HFF-Myc (cell line): ENCODE data around the gene AKR1C2.
"Not testable (repeated sequence)": the region's sequence is repeated elsewhere in the genome, so short reads cannot be mapped to it uniquely, and the experiment has no call there.

Experiments used
- DNase-seq: peaks from one replicate; pipeline ENCODE4 v3.0.0-alpha.2; 2011; ENCODE audit warnings: low read depth; ENCODE audit errors: extremely low read depth
- H3K4me3 ChIP-seq: replicated peaks from 2 replicates; pipeline ENCODE4 v1.5.1; 2011; ENCODE audit warnings: low read depth, mild to moderate bottlenecking, control low read depth, low read length
- TF ChIP-seq, protein P1 (sequence below): IDR thresholded peaks from 2 replicates; pipeline ENCODE4 v1.5.1; 2012; ENCODE audit warnings: mild to moderate bottlenecking, low read depth, low read length, control low read depth; ENCODE audit errors: missing control alignments

Gene AKR1C2

DNA sequence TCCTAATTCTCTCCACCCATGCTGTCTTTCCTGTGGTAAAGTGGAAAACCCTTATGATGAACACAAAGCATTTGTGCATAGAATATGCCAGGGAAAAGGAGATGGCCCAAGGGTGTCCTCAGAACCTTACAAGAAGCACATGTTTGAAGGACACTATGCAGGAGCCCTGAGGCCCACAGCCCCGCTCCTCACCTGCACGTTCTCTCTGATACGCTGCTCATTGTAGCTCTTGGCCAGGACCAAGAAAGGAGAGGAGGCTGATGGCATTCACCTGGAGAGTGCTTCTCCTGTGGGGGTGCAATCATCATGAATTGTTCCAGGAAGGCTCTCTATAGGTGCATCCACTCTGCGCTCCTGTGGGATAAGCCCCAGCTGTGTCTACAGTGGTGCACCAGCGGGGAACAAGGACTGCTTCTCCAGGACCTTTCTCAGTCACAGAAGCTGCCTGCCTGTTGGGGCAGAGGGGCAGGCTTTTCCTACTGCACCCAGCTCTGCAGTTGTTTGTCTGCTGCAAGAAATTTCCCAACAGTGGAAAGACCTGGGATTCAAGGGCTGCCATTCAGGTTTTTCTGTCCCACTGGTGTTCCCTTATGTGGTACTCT is 19.9 kb downstream of the AKR1C2 start:
- TF ChIP-seq, protein P1, sequence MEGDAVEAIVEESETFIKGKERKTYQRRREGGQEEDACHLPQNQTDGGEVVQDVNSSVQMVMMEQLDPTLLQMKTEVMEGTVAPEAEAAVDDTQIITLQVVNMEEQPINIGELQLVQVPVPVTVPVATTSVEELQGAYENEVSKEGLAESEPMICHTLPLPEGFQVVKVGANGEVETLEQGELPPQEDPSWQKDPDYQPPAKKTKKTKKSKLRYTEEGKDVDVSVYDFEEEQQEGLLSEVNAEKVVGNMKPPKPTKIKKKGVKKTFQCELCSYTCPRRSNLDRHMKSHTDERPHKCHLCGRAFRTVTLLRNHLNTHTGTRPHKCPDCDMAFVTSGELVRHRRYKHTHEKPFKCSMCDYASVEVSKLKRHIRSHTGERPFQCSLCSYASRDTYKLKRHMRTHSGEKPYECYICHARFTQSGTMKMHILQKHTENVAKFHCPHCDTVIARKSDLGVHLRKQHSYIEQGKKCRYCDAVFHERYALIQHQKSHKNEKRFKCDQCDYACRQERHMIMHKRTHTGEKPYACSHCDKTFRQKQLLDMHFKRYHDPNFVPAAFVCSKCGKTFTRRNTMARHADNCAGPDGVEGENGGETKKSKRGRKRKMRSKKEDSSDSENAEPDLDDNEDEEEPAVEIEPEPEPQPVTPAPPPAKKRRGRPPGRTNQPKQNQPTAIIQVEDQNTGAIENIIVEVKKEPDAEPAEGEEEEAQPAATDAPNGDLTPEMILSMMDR = no peak
- DNase-seq = no peak
- H3K4me3 ChIP-seq = no peak overlapping the region

DNA sequence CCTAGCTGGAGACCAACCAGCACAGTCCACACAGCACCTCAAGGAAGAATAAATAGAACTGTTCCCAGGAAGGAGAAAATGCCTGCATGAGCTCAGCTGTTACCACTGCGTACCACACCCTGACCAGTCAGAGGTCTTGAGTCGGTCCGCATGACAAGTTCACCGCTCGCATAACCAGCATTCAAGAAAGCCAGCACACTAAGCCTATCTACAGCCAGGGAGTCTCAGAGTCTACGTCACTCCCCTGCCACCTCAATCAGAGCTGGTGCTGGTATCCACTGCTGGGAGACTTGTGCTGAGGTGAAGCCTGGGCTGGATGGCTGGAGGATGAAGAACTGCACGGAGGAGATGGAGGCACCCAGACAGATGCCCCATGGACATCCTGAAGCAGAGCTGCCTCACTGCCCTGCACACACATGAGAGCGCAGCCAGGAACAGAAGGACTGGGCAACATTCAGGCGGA is 20.9 kb downstream of the AKR1C2 start:
- TF ChIP-seq, protein P1 = no peak
- no peak for DNase-seq
- no peak overlapping the region for H3K4me3 ChIP-seq

DNA sequence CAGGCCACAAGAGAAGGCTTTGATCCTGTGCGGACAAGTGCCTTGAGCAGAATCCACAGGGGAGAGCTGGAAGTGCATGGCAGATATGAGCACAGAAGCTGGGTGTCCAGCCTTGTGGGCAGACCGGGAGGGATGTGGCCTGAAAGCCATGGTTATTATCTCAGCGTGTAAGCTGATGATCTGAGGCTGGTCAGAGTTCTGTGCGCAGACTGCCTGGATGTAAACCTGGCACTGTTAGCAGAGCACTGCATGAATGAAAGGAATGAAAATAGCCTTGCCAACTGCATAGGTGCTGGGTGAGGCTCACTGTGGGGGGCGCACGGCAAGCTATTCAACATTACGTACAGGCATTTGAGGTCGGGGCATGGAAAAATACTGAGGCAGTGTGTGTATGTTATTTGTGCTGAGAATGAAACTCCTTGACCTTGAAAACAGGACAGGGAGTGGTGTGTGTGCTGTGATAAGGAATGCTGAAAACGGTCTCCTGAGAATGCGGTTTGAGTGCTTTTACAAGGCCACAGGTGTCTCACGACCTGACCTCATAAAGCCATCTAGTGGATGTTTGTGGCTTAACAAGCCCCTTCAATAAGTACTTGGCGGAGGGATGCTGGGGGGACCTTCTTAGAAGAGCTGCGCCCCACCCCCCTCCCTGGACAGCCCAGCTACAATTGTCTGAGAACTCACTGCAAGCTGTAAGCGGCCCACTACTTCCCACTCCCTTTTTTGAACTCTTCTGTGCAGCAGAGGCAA is 21.8 kb downstream of the AKR1C2 start:
- H3K4me3 ChIP-seq = no peak overlapping the region
- TF ChIP-seq, protein P1 = peak; percentile 33
- no peak for DNase-seq

DNA sequence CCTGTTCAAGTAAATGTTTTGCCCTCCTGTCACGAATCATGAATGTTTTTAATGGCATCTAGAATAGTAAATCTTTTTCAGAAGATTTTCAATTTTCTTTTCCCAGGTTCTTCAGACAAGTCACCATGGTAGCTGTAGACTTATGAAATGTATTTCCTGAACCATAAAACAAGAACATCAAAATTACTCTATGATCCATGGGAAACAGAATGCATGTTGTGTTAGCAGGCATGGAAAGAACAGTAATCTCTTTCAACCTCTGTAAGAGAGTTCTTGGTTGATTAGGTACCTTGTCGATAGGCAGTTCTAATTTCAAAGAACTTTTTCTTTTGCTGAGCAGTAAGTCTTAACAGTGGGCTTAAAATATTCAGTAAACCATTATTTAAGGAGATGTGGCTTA is 22.9 kb downstream of the AKR1C2 start:
- no peak for DNase-seq
- H3K4me3 ChIP-seq = no peak overlapping the region
- TF ChIP-seq, protein P1 = no peak

DNA sequence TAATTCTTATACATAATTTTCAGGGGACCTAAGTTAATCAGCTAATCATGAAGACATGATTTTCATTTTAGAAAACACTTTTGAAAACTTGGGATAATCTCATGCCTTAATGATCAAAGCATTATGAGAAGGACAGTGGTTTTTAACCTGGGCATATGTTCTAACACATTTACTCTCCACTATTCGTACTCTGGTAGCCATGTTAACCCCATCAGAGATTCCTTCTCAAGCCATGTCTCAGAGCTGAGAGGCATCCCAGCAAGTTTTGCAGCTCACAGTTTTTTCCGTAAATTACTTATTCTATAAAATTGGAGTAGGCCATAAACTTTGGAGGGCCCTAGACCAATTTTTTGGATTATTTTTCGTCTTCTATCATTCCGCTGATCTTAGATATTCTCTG is 24.8 kb downstream of the AKR1C2 start:
- TF ChIP-seq, protein P1 = no peak
- DNase-seq = no peak
- H3K4me3 ChIP-seq = no peak overlapping the region

DNA sequence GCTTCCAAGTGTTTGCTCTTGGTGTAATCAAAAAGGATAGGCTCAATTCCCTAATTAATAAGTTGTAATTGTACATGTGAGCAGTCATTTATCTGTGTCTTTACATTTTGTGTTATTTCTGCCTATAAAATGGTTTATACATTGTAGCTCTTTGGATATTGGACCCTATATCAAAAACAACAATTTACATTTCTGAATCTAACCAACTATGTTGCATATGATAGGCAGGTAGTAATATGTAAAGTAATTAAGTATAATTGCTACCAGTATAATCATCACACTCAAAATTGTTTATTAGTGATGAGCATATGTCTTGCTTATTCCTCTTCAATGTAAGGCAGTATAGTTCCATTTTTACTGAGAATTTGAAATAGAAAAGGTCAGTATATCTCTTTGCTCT is 26.6 kb downstream of the AKR1C2 start:
- TF ChIP-seq, protein P1 = no peak
- no peak overlapping the region for H3K4me3 ChIP-seq
- no peak for DNase-seq

DNA sequence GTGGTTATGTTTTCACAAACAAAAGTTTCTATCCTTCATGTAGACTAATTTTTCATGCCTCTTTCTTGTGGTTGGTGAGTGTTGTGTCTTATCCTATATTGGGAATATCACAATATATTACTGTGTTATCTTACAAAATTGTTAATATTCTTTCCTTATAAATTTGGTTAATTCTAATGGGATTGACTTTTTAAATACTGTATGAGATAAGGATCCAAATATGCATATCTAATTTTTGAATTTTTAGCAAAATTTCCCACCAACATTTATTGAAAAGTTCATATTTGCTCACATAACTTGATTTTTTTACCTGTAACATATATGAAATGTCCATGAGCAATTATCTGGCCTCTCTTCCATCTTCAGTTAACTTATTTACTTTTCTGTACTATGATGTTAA is 29.3 kb downstream of the AKR1C2 start:
- not testable (repeated sequence) for H3K4me3 ChIP-seq, DNase-seq

DNA sequence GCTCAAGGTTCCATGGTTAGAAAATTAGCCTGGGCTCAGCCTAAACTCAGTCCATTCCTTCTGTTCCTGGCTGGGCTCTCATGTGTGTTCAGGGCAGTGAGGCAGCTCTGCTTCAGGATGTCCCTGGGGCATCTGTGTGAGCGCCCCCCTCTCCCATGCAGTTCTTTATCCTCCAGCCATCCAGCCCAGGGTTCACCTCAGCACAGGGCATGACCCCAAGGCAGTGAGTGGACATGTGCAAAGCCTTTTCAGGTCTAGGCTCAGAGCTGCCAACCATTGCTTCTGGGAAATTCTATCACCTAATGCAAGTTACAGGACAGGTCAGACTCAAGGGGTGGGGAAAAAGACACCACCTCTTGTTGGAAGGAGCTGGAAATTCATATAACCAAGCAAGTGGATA is 30.4 kb downstream of the AKR1C2 start:
- not testable (repeated sequence) for DNase-seq, H3K4me3 ChIP-seq

DNA sequence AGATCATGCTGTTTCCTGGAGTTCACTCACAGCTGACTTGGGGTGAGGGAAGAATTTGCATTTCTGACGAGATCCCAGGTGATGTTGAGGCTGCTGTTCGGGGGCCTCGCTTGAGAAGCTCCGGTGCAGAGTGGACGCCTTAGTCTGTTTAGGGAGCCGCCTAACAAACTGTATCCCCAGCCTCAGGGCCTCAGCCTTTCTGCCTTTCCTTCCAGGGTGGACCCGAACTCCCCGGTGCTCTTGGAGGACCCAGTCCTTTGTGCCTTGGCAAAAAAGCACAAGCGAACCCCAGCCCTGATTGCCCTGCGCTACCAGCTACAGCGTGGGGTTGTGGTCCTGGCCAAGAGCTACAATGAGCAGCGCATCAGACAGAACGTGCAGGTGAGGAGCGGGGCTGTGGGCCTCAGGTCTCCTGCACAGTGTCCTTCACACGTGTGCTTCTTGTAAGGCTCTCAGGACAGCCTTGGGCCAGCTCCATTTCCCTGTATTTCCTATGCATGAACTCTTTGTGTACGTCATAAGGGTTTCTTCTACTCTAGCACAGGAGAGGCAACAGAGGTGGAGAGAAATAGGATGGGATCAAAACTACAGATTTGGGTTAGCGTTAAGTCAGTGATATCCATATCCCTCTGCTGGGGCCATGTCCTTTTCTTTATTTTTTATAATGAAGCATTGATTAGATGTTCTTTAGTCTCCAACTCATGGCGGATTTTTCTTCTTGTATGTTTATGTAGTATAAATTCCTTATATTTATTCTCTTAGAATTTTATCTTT is 31.1 kb downstream of the AKR1C2 start:
- H3K4me3 ChIP-seq, DNase-seq: not testable (repeated sequence)

DNA sequence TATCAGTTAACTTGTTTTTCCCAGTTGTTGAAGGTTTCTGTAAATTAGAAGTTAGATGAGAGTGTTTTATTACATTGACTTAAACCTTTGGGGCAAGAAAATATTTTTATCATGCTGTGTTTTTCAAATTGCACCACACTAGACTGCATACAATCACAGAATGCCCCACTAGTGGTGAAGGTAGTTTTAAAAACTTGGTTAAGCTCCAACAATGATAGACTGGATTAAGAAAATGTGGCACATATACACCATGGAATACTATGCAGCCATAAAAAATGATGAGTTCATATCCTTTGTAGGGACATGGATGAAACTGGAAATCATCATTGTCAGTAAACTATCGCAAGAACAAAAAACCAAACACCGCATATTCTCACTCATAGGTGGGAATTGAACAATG is 33.3 kb downstream of the AKR1C2 start:
- not testable (repeated sequence) for DNase-seq, H3K4me3 ChIP-seq
